Endothelial cell of umbilical vein (primary cell): ENCODE results near the gene RP2.

Experiments used
- CTCF ChIP-seq, 2 donors: IDR thresholded peaks; 1 replicate in 1 of 2; 2 replicates in 1 of 2; pipeline ENCODE4 v1.5.1; 2011; ENCODE audit warnings: low read length in 2 of 2, mild to moderate bottlenecking in 2 of 2, moderate library complexity in 2 of 2, control low read depth in 1 of 2, inconsistent platforms in 1 of 2, low read depth in 1 of 2; ENCODE audit not compliant: insufficient read depth in 1 of 2; ENCODE audit errors: extremely low read depth in 1 of 2
- MAX ChIP-seq: IDR thresholded peaks from 2 replicates; pipeline ENCODE4 v1.6.1; 2011; ENCODE audit not compliant: insufficient read depth, insufficient read length
- POLR2A ChIP-seq: IDR thresholded peaks from 2 replicates; pipeline ENCODE4 v1.6.1; 2012; ENCODE audit warnings: low read depth, mild to moderate bottlenecking, control low read depth, low read length

- no peak for TF ChIP-seq POLR2A
- TF ChIP-seq MAX: no peak
- TF ChIP-seq CTCF (IDR thresholded peaks at IDR 0.05; ENCODE audit: extremely low read depth in 1 of 2, insufficient read depth in 1 of 2, low read depth in 1 of 2, low read length in 2 of 2): no peak
Measured at GRCh38 chrX:46841346-46841745, 4.5 kb downstream of the RP2 start.
